Ishikawa (cell line): ENCODE results near the gene NDUFA6.

Source experiments
- RAD21 ChIP-seq: IDR thresholded peaks from 2 replicates; pipeline ENCODE4 v1.6.1; 2012; ENCODE audit warnings: low read depth
- TF ChIP-seq, protein P1 (sequence below): IDR thresholded peaks from 2 replicates; pipeline ENCODE4 v1.6.1; 2012

DNA sequence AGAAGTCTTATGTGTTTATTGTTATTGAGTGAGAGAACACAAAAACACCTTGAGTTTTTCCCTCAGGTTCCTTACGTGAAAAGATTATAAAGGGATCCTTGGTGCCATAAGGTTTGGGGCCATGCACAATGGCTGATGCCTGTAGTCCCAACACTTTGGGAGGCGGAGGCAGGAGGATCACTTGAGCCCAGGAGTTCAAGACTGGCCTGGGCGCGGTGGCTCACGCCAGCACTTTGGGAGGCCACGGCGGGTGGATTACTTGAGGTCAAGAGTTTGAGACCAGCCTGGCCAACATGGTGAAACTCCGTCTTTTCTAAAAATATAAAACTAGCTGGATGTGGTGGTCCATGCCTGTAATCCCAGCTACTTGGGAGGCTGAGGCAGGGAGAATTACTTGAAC, 5.7 kb downstream of the NDUFA6 start:
- TF ChIP-seq RAD21, result no peak
- TF ChIP-seq, protein P1, sequence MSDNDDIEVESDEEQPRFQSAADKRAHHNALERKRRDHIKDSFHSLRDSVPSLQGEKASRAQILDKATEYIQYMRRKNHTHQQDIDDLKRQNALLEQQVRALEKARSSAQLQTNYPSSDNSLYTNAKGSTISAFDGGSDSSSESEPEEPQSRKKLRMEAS, result no peak
